HCT116 (cell line): ENCODE measurements around the gene UGT1A7.

Experiments
- EGR1 ChIP-seq: IDR thresholded peaks from 2 replicates; pipeline ENCODE4 v1.6.1; 2012; ENCODE audit warnings: low read depth
- POLR2A ChIP-seq: IDR thresholded peaks from 2 replicates; pipeline ENCODE4 v1.7.0; 2011; ENCODE audit warnings: borderline replicate concordance; ENCODE audit not compliant: insufficient read depth, insufficient read length; ENCODE audit errors: extremely low read depth
- SIN3A ChIP-seq: IDR thresholded peaks from 2 replicates; pipeline ENCODE4 v1.6.1; 2012; ENCODE audit warnings: low read depth
- SP1 ChIP-seq: IDR thresholded peaks from 2 replicates; pipeline ENCODE4 v1.6.1; 2012; ENCODE audit warnings: low read depth
- ZNF274 ChIP-seq: fragments of 200-500 bp; sonication (Bioruptor generic); IDR thresholded peaks from 2 replicates; pipeline ENCODE4 v1.6.1; 2014; ENCODE audit warnings: mild to moderate bottlenecking, low read depth, low read length, inconsistent platforms
- TF ChIP-seq, protein P1 (sequence below), 3 experiments: fragments of 200-600 bp in 1 of 3; sonication (generic) in 1 of 3; IDR thresholded peaks in 2 of 3; conservative IDR thresholded peaks in 1 of 3; 2 replicates each; pipeline ENCODE4 v1.5.1; 2012 to 2017; ENCODE audit warnings: low read depth in 2 of 3, low read length in 2 of 3, antibody characterized with exemption in 1 of 3, borderline replicate concordance in 1 of 3, control low read depth in 1 of 3, mild to moderate bottlenecking in 1 of 3, mixed read lengths in 1 of 3, mixed run types in 1 of 3, moderate library complexity in 1 of 3; ENCODE audit not compliant: insufficient read depth in 1 of 3
- TF ChIP-seq, protein P2 (sequence below): IDR thresholded peaks from 2 replicates; pipeline ENCODE4 v1.6.1; 2011; ENCODE audit warnings: mild to moderate bottlenecking, low read length, moderate library complexity; ENCODE audit not compliant: insufficient replicate concordance; ENCODE audit errors: extremely low read depth
- TF ChIP-seq, protein P3 (sequence below): IDR thresholded peaks from 2 replicates; pipeline ENCODE4 v1.6.1; 2012; ENCODE audit warnings: low read depth

DNA sequence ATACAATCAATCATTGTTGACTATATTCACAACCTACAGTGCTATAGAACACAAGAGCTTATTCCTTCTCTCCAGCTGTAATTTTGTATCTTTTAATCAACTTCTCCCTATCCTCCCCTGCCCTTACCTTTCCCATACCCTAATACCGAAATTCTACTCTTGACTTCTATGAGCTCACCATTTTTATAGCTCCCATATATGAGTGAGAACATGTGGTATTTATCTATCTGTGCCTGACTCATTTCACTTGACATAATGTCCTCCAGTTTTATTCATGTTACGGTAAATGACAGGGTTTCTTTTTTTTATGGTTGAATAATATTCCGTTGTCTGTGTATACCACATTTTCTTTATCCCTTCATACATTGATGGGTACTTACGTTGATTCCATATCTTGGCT is 99.1 kb downstream of the UGT1A7 start:
- TF ChIP-seq, protein P1, sequence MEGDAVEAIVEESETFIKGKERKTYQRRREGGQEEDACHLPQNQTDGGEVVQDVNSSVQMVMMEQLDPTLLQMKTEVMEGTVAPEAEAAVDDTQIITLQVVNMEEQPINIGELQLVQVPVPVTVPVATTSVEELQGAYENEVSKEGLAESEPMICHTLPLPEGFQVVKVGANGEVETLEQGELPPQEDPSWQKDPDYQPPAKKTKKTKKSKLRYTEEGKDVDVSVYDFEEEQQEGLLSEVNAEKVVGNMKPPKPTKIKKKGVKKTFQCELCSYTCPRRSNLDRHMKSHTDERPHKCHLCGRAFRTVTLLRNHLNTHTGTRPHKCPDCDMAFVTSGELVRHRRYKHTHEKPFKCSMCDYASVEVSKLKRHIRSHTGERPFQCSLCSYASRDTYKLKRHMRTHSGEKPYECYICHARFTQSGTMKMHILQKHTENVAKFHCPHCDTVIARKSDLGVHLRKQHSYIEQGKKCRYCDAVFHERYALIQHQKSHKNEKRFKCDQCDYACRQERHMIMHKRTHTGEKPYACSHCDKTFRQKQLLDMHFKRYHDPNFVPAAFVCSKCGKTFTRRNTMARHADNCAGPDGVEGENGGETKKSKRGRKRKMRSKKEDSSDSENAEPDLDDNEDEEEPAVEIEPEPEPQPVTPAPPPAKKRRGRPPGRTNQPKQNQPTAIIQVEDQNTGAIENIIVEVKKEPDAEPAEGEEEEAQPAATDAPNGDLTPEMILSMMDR (IDR thresholded peaks at IDR 0.05 in 2 of 3, conservative IDR thresholded peaks at IDR 0.05 in 1 of 3; ENCODE audit: borderline replicate concordance in 1 of 3, insufficient read depth in 1 of 3, low read depth in 2 of 3, low read length in 2 of 3) = no peak
- TF ChIP-seq ZNF274 (no peak), SIN3A (no peak), SP1 (no peak), EGR1 (no peak), POLR2A (no peak)
- TF ChIP-seq, protein P2, sequence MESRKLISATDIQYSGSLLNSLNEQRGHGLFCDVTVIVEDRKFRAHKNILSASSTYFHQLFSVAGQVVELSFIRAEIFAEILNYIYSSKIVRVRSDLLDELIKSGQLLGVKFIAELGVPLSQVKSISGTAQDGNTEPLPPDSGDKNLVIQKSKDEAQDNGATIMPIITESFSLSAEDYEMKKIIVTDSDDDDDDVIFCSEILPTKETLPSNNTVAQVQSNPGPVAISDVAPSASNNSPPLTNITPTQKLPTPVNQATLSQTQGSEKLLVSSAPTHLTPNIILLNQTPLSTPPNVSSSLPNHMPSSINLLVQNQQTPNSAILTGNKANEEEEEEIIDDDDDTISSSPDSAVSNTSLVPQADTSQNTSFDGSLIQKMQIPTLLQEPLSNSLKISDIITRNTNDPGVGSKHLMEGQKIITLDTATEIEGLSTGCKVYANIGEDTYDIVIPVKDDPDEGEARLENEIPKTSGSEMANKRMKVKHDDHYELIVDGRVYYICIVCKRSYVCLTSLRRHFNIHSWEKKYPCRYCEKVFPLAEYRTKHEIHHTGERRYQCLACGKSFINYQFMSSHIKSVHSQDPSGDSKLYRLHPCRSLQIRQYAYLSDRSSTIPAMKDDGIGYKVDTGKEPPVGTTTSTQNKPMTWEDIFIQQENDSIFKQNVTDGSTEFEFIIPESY = no peak
- TF ChIP-seq, protein P3, sequence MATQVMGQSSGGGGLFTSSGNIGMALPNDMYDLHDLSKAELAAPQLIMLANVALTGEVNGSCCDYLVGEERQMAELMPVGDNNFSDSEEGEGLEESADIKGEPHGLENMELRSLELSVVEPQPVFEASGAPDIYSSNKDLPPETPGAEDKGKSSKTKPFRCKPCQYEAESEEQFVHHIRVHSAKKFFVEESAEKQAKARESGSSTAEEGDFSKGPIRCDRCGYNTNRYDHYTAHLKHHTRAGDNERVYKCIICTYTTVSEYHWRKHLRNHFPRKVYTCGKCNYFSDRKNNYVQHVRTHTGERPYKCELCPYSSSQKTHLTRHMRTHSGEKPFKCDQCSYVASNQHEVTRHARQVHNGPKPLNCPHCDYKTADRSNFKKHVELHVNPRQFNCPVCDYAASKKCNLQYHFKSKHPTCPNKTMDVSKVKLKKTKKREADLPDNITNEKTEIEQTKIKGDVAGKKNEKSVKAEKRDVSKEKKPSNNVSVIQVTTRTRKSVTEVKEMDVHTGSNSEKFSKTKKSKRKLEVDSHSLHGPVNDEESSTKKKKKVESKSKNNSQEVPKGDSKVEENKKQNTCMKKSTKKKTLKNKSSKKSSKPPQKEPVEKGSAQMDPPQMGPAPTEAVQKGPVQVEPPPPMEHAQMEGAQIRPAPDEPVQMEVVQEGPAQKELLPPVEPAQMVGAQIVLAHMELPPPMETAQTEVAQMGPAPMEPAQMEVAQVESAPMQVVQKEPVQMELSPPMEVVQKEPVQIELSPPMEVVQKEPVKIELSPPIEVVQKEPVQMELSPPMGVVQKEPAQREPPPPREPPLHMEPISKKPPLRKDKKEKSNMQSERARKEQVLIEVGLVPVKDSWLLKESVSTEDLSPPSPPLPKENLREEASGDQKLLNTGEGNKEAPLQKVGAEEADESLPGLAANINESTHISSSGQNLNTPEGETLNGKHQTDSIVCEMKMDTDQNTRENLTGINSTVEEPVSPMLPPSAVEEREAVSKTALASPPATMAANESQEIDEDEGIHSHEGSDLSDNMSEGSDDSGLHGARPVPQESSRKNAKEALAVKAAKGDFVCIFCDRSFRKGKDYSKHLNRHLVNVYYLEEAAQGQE = no peak
